COLO668 (cell line): ENCODE data around the gene MYO1B.
"Not testable (repeated sequence)": the region's sequence is repeated elsewhere in the genome, so short reads cannot be mapped to it uniquely, and the experiment has no call there.

Experiments used
- DNase-seq: peaks from one replicate; lab custom pipeline; 2025; ENCODE audit not compliant: unreplicated experiment; lab: John Stamatoyannopoulos, UW

The MYO1B gene

DNA sequence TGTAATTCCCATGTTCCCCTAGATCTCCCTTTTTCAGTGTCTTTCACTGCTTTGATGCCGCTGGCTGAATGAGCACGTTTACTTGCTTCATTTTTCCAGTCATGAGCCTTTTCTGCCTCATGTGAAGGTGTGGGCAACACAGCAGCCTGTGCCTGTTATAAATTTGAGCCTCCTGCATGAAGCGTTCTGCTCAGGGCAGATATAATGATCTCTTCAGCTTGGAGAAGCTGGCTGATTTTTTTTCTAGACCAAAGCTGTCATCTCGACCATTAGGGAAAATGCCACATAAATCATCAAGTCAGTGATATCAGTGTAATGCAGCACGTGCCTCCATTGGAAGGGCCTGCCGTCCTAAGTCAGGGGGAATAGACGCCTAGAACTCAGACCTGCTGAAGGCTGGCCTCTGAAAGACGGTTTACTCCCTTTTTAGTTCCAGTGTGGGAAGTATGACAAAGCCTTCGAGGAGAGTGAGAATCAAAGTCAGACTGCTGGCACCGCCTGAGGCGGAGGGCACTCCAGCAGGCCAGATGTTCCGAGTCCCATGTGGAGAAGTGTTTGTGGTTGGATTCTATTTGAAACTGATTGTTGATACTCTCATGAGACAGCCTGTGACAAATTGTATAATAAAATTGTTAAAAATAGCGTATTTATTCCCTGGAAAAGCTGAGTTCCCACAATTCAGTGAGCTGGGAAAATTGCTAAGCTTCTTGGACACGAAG lies 196.5 kb downstream of the MYO1B start:
- no peak for DNase-seq

DNA sequence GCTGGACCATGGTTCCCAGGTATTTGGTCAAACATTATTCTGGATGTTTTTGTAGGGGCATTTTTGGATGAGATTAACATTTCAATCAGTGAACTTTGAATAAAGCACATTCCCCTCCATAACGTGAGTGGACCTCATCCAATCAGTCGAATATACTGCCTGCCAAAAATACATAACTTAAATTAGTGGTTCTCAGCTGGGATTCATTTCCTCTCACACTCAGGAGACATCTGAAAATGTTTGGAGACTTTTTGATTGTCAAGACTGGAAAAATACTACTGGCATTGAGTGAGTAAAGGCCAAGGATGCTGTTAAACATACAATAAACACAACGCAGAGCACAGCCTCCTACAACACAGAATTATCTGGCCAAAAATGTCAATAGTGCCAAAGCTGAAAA lies 198.2 kb downstream of the MYO1B start:
- no peak for DNase-seq

DNA sequence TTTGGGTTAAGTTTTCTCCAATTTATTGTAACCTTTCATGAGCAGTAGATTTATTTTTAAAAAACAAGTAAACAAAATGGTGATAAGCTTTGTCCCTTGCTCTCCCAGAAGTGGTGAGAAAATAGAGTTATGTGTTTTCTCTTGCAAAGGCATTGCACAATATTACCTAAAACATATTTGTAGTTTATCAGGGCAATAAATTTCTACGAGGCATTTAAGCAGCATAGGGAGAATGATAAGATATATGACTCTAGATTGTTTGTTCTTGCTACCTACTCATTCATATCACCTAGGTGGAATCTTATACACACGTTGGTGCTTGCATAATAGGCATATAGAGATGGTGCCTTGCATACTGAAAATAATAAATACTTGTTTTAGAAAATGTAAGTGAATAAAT lies 201.7 kb downstream of the MYO1B start:
- no peak for DNase-seq

DNA sequence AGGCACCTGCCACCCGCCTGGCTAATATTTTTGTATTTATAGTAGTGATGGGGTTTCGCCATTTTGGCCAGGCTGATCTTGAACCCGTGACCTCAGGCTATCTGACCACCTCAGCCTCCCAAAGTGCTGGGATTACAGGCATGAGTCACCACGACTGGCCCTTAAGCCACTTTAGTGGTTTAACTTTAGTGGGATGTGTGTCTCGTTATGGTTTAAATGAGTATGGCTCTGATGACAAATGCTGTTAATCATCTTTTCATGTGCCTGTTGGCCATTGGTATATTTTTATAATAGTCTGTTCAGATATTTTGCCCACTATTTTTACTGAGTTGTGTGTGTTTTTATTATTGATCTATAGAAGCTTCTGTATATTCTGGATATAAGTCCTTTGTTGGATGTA lies 205.9 kb downstream of the MYO1B start:
- DNase-seq, result no peak

DNA sequence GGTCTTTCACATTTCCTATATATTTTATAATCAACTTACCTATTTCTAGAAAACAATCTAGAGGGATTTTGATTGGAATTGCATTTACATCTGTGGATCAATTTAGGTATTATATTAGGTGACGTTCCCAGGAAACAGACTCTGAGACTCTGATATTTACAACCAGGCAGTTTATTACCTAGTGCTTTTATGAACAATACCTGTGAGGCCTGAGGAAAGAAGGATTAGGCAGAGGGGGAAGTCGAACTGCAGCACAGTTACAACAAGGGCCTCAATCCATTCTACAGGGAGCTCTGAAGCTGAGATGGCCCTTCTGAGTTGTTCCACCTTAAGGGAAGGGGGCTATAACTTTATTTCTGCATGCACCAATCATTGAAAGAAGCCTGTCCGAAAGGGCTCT lies 206.9 kb downstream of the MYO1B start:
- no peak for DNase-seq

DNA sequence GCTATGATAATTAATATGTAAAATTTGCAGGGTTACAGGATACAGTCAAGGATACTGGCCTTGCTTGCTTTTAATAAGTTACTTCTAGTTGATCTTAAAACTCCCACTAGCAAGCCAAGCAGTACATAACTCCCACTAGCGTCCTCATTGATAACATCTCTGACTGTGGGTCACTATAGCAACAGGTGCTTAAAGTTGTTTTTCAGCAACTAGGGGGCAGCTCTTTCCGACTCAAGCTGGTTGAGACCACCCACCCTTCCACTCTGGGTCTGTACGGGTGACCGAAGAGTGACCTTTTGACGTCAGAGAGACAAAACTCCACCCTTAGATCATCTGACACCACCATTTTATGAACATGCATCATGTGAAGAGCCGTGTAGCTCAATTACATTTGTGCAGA lies 208.6 kb downstream of the MYO1B start:
- no peak for DNase-seq

DNA sequence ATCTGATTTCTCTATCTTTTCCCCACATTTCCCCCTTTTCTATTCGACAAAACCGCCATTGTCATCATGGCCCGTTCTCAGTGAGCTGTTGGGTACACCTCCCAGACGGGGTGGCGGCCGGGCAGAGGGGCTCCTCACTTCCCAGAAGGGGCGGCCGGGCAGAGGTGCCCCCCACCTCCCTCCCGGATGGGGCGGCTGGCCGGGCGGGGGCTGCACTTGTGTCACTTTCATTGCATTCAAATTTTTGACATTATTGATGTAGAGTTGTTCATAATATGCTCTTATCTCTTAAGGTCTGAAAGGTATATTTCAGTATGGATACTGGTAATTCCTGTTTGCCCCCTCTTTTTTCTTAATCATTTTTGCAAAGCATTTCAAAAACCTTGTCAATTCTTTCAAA lies 211.3 kb downstream of the MYO1B start:
- DNase-seq, result not testable (repeated sequence)

DNA sequence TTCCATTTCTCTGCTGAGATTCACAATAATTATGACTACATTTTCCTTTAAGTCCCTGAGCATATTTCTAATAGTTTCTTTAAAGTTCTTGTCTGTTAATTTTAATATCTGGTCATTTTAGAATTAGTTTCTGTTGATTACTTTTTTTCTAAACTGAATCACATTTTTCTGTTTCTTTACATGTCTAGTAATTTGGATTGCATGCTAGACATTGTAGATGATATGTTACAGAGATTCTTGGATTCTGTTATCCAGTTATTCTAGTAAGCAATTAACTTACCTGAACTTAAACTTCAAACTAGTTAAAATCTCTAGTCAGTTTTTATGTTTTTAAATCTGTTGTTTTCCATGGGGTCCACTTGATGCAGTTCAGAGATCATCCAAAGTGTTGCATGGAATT lies 214.0 kb downstream of the MYO1B start:
- no peak for DNase-seq

DNA sequence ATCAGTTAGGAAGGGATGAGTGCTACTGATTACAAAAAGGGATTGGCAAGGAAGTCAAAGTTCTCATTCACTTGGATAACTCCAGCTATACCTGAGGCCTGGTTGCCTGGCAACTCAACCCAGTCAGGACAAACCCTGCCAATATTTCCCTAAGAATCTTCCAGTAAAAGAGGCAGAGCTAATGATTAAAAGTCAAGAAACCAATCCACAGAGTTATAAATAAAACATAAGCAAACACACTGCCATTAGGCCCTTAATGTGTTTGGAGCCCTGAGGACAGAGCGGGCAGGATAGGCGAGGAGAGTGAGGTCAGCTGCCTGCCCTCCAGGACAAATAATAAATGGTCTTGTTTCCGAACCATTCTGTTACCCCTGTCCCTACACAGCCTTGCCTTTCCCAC lies 217.2 kb downstream of the MYO1B start:
- DNase-seq, result no peak

DNA sequence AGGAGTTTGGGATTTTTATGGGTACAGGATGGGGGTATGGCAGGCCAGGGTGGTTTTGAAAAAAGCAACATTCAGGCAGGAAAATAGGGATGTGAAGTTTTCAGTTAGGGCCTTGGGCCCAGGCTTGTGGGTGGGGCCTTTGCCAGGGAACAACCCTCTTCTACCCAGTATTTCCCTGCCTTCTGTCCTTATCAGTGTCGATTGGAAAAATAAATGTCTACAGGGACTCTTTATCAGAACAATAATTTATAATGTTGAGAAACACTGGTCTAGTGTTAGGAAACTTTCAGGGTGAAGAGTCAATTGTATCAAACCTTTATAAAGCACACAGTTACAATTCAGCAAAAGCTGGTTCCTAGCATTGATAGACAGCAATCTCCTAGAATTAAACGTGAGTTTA lies 218.6 kb downstream of the MYO1B start:
- DNase-seq, result no peak

DNA sequence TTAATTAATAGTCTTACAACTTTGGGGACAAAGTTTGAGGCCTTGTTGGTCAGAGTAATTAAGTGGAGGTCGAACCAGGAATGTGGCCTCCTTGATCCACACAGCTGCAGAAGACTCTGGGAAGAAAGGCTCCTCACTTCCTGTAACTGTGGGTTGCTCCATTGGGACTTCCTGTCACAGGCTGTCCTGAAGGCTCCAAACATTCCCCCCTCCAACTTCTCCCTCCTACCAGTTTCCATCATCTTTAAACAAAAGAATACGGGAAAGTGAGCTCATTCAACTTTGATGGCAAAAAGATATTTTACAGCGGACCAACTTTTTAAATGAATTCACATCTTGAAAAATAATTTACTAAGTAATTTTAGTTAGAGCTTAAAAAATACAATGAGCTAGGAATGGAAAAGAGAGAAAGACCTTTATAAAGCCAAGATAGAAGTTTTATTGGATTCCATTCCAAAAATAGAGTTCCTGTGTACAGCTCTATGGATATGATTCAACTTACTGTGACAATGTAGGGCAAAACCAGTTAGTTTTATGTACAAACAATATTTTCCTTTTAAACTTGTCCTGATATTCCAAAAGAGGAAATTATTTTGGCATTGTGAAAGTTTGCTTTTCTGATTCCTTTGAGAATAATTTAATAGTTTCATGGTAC lies 220.7 kb downstream of the MYO1B start:
- DNase-seq, result no peak

DNA sequence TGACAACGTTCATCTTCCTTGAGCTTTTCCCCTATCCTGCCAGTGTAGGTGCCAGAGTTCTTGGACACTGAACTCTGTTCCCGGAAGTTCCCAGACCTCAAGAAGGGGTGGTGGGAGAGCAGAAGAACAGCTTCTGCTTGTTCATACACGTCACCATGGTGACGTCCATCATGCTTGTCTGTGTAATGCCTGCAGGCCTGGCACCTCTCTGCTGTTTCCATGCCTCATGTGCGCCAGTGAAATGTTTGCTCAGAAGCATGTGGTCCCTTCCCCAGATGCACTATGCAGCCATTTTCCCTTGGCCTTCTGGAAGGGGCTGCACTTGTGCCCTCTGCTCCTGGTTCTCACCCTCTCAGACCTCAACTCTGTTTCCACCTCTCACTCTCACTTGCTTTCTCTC lies 221.9 kb downstream of the MYO1B start:
- no peak for DNase-seq

DNA sequence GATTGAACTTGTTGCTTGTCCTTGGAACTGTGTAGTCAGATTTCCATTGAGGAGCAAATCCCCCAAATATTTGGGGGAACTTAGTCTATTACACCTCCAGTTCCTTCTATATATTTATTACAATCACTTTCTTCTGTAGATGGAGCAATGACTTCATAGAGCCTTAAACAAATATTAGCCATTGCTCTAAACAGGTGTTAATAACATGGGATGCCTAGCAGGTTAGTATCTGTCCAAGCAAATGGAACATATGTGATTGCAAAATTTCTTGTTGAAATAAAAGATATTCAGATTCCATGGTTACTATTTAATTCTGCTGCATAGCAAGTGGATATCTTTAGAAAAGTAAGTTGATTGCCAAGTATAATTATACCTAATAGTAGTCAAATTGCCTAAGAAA lies 225.1 kb downstream of the MYO1B start:
- no peak for DNase-seq

DNA sequence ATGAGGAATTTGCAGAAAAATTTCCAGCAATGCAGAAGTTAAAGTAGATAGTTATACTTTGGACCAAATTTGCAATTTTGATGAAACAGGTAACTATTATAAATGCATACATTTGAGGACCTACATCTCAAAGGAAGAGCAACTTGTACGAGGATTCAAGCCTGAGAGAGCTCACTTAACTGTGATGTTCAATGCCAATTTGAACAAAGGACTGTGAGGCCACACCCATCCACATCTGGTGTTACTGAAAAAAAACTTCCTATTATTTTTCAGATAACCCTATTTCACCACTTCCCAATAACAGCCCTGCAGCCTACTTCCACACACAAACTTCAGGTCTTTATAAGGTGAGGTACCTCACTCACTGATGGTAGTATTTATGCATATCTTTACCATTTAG lies 229.3 kb downstream of the MYO1B start:
- no peak for DNase-seq
